Measurements from ENCODE around the gene MAGI3.
"Not testable (repeated sequence)": the region's sequence is repeated elsewhere in the genome, so short reads cannot be mapped to it uniquely, and the experiment has no call there.

MAGI3 gene

DNA sequence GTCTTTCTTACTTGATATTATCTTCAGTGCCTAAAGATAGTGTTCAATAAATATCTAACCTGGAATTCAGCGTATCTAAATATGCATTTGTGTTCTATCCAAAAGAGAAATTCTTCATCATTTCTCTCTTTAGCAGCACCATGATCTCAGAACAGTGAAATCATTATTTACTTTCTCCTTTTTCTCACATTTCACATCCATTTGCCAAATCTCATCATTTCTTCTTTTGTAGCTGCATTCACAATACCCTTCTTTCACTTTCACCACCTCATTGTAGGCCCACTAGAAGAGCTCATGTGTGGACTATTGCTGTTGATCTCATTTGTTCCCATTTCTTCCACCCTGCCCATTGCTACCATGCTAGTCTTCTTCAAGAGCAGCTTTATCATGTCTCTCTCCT lies 191.0 kb downstream of the MAGI3 start:
- no peak for DNase-seq (ENCODE audit: low read depth)

DNA sequence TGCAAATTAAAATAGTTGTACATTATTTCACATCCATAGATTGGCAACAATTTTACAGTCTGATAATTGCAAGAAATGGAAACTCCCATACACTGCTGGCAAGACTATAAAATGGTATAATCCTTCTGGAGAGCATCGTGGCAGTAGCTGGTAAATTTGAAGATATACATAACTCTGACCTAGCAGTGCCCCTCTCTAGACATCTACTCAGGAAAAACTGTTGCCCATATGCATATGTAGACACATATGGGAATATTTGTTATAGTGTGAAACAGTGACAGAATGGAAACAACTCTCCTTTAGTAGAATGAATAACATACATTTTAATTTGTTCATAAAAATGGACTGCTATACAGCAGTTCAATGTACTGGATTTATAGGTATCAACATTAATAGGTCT lies 191.8 kb downstream of the MAGI3 start:
- no peak for DNase-seq (ENCODE audit: low read depth)

DNA sequence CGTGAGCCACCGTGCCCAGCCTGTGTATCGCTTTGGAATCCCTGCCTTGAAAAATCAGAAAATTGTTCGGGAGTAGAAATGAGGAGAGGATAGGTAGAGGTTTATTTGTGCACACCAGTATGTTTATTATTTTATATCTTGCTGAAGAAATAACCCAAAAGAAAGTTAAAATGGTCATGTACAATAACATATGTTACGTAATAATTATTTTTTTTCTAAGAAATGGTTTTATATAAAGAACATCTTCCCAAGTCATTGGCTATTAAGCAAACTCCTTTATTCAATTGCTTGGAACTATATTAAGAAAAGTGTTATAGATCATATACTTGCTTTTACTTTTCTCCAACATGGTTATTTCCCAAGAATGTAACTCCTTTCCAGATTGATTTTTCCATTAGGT lies 197.2 kb downstream of the MAGI3 start:
- no peak for DNase-seq (ENCODE audit: low read depth)

DNA sequence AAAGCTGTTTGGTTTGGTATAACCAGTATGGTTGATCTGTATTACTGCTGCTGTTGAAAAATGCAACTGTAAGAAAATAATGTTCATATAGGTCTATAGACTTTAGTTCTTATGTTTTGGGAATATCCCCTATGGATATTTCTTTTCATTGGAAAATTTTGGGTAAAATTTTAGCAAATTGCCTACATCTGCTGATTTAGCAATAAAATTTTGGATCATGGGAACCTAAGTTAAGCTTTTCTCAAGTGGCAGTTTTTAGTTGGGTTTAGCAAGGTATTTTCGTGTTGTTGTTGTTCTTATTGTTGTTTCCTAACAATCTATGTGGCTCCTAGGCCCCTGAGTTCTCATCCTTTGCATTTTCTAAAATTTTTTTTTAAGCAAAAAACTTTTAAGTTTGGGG lies 201.9 kb downstream of the MAGI3 start:
- DNase-seq (ENCODE audit: low read depth), result no peak

DNA sequence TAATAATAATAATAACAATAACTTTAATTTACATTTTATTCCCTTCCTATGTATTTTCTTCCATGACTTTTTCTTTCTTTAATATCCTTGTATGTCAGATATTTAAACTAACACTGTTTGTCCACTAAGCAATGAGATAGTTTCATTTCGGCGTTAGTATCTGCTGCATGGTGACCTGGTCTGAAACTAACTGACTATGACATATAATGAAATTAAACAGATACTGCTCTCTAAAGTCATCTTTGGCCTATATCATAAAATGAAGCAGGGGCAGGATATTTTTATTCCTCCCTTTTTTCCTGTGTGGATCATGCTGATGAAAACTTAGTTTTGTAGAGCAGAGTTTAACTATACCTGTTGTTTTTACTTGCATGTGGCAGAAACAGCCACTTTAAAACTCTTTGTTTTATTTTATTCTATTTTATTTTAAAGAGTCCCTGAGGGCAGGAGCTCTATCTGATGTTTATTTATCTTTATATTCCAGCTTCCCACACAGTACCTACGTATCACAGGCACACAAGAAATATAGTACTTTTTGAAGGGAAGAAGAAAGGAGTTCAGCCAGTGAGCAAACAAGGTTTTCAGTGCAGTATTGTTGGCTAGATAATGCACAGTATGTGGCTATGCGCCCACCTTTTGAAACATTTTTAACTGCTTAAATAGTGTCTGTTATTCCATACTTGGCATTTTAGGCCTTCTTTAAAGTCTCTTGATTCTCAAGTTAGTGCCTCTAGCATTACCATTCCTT lies 203.4 kb downstream of the MAGI3 start:
- DNase-seq (ENCODE audit: low read depth), result no peak

DNA sequence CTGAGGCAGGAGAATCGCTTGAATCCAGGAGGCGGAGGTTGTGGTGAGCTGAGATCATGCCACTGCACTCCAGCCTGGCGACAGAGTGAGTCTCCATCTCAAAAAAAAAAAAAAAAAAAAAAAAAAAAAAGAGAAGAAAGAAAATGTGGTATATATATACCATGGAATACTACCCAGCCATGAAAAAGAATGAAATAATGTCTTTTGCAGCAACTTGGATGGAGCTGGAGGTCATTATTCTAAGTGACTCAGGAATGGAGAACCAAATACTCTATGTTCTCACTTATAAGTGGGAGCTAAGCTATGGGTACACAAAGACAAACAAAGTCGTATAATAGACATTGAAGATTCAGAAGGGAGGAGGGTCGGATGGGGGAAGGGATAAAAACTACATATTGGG lies 214.2 kb downstream of the MAGI3 start:
- DNase-seq (ENCODE audit: low read depth), result not testable (repeated sequence)

DNA sequence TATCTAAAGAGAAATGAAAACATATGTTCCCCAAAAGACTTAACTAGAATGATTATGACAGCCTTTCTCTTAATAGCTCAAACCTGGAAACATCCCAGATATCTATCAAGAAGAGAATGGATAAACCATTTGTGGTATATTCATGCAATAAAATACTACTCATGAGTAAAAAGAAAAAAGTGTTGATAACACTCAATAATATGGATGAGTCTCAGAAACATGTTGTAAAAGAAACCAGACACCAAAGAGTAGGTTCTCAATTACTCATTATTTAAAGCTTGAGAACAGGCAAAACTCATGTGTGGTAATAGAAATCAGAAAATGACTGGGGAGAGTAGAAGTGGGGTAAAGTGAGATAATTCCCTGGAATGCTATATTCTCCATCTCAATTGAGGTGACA lies 214.8 kb downstream of the MAGI3 start:
- DNase-seq (ENCODE audit: low read depth), result no peak

DNA sequence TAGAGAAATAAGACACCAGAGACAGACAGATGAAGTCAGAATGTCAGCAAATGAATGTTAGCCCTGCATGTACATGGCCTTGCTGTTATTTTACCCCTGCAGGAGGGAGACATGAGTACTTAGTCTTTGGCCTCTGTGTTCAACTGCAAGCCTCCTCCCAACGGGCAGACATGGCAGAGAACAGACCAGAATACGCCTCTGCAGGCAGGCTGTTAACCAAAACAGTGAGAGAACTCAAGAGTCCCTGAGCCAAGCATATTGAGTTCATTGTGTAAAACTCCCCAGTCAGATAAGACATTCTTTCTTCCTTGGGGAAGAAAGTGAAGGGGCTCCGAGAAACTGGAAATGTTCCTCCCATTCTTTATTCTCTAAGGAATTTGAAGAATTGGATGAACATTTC lies 218.1 kb downstream of the MAGI3 start:
- DNase-seq (ENCODE audit: low read depth), result no peak

DNA sequence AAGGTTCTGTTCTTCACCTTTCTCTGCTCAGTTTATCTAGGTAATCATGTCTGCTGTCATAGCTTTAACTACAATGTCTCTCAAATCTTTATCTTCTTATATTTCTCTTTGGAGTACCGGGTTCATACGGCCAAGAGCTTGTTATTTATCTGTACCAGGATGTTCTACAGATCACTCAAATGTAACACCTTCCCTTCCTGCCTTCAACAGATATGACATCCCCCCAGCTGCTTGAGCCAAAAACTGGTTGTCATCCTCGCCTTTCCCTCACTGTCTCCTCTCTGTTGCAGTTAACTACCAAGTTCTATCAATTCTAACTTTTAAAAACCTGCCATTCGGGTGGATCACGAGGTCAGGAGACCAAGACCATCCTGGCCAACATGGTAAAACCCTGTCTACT lies 220.1 kb downstream of the MAGI3 start:
- no peak for DNase-seq (ENCODE audit: low read depth)

DNA sequence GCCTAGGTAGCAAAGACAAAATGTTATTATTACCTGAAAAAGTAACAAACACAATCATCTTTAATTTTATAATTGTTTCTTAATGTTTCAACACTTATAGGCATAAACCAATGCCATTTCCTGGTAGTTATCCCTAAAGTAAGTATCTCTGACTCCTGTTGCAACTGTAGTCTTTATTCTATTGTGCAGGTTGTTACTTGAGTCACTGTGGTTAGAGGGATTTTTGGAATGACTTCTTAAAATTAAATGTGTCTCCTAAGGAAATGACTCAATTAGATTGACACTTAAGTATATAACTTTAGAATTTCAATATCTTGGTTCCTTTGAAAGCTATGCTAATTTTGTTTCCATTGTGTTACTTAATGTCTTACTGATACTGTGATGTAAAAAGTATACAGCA lies 225.1 kb downstream of the MAGI3 start:
- no peak for DNase-seq (ENCODE audit: low read depth)

DNA sequence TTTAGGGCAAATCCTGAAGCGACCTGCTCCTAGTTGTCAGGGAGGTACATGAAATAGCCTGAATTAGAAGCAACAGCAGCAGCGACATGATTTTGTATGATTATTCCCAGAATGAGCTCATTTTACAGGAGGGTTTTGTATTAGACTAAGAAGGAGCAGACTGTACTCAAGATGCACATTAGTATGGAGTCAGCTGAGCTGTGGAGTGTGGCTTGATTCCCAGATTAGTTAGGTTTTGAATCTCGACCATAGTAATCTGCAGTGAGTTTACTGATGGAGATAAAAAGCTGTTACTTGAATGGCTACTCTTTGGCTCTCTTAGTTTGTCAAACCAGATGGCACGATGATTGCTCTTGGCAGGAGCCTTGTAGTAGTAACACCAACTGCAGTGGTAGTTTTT lies 225.8 kb downstream of the MAGI3 start:
- no peak for DNase-seq (ENCODE audit: low read depth)

DNA sequence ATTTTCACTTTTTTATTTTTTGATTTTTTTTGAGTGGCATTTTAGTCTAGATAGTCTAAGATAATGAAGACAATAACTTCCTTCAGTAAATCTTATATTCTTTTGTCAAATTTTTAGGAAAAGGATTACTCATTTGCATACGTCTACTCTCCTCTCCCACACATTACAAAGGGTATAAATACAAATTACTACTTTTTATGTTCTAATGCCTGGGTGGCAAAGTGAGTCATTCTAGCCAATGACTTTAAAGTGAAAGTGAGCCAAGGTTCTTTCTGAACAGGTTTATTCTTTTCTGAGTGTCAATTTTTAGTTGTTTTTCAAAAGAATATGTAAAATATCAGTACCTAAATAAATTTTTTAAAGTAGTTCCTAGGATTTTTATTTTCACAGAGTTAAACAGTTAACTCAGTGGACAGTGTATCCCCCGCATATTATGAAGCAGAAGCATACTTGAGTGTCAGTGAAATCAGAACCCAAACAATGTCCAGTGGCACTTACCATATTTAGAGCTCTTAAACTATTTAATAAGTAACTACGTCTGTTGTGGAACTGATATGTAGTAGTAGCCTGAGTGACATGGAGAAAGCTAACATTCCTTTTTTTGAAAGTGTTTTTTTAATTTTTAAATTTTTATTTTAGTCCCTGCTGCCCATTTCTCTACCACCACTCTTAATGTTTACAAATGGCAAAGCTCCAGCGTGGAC lies 227.3 kb downstream of the MAGI3 start:
- DNase-seq (ENCODE audit: low read depth), result no peak

DNA sequence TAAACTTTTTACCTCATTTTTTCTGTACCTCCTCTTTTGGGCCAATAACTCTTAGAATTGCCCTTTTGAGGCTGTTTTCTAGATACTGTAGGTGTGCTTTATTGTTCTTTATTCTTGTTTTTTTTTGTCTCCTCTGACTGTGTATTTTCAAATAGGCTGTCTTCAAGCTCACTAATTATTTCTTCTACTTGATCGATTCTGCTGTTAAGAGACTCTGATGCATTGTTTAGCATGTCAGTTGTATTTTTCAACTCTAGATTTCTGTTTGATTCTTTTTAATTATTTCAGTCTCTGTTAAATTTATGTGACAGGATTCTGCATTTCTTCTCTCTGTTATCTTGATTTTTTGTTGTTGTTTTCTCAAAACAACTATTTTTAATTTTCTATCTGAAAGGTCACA lies 238.7 kb downstream of the MAGI3 start:
- DNase-seq (ENCODE audit: low read depth), result no peak

DNA sequence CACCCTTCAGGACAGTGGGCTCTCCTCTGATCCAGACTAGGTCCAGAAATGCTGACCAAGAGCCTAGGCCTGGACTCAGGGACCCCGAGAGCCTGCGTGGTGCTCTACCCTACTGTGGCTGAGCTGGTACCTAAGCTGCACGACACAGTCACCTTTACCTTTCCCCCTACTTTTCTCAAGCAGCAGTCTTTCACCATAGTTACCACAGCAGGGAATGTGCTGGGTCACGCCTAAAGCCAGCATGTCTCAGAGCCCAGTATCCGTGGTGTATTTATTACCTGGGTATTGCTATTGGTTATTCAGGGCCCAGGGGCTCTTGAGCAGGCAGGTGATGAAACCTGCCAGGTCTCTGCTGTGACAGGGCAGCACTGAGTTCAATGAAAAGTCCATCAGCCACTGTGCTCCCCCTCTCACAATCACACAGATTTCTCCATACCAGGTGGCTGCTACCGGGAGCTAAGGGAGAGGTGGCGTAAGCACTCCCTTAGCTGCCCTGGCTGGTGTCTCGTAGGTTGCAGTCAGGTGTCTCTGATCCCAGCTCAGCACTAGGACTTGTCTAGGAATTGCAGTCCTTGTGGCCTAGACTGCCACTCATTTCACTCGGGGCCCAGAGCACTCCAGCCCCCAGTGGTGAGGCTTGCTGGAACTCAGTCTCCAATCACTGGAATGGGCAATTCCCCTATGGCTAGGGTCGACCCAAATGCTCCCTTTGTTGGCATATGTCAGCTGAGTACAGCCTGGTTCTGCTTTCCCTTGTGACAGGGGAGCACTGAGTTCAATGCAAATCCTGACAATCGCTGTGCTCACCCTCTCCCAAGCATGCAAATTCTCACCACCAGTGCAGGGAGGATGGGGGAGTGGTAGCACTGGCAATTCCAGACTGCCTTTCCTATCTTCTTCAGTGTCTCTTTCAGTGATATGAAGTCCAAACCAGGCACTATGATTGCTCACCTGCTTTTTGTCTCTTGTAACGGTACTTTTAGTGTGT lies 240.3 kb downstream of the MAGI3 start:
- DNase-seq (ENCODE audit: low read depth), result no peak

DNA sequence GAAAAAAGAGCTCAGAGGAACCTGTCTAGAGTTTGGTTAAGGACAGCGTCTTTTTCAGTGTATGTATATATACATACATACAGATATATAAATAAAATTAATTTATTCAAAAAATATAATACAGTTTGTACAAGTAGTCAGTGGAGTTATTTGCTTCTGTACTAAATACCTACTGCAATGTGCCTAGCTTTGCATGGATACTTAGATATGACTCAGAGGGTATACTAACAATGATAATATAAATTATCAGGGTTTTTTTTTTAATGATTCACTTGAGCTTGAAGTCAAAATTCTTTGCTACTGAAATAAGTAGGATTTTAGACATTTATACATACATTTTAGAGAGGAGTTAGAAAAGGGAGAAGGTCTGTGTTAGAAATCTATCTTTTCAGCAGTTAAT lies 251.1 kb downstream of the MAGI3 start:
- DNase-seq (ENCODE audit: low read depth), result no peak

DNA sequence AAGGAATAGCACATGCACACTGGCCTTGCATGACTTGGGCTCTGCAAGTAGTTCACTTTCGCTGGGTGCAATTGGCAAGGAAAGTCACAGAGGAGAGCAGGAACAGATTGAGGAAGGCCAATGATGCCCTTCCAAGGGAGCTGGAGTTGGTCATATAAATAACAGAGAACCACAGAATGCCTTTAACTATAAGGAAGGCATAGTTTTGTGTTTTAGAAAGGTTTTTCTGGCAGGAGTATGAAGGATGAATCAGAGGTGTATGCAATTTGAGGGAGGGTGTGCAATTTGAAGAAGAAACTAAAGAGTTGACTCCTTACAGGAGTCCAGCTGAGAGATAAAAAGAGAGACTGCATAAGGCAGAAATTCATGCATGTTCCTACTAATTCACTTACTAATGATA lies 256.8 kb downstream of the MAGI3 start:
- no peak for DNase-seq (ENCODE audit: low read depth)

DNA sequence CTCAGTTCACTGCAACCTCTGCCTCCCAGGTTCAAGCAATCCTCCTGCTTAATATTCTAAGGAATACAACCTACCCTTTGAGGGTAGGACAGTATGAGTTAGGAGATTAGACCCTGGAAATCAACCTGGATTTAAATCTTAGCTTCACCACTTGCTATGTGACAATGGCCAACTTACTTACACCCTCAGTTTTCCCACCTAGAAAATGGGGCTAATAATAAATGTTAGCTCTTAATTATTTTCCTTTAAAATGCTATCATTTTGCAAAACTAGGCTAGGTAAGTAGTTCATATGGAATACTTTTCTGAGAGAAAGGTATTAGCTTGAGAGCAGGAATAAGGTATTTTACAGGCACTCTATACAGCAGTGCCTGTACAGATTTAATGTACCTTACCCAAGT lies 258.2 kb downstream of the MAGI3 start:
- no peak for DNase-seq (ENCODE audit: low read depth)

DNA sequence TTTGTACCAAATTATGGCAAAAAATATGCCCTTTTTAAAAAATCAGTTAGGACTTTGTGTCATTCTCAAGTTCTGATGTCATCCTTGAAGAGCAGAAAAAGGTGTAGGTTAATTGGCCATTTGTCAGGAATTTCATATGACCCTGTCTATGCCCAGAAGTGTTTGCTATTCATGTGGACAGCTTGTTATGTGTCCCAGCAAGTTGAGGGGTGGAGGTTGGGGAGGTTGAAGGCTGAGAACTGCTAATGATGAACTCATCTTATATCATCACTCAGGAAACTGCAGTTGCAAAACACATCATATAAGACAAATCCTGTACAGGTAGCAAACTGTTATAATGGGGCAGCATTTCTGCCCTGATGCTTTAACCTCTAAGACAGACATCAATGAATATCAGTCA lies 262.5 kb downstream of the MAGI3 start:
- no peak for DNase-seq (ENCODE audit: low read depth)

DNA sequence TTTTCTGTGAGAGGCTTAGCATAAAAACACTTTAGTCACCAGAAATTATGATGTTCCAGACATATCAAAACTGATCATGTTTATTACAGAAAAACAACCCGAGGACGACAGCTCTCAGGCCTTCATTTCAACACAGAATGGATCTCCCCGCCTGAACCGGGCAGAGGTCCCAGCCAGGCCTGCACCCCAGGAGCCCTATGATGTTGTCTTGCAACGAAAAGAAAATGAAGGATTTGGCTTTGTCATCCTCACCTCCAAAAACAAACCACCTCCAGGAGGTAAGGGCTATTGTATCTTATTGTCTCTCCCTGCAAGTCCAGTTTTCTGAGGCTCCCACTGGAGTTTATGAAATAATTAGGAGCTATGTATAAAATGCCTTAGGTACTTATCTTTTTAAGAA lies 263.4 kb downstream of the MAGI3 start:
- no peak for DNase-seq (ENCODE audit: low read depth)

DNA sequence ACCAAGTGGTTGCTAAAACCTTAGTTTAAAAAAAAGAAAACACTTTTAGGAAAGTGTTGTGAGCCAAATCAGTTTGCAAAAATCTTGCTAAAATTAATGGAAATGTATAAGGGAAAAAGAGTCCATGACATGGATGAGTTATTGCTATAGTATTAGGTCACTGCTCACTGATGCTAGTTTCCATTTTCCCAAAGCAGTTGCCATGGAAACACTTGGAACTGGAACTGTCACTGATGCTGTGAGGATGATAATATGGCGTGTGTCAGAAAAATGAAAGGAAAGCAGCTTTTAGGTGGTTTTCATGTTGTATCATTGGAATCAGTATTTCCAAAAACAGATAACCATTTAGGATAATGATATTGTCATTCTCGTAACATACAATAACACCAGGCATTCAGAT lies 264.6 kb downstream of the MAGI3 start:
- DNase-seq (ENCODE audit: low read depth), result no peak

DNA sequence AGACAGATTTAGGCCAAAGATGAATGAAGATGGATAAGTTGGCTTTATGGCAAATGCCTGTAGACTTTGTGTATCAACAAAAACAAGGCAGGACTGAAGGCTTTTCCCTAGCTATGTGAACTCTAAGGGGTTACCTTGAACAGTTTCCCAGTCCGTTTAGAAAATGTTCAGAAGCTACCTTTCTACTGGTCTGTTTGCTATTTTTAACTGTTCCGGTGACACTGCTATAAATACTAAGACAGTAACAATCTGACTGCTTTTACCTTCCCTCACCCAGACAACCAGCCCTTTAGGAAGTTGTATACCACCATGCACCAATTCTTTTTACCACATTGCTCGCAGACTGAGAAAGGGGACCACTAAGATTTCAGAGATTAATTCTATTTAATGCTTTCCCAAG lies 266.8 kb downstream of the MAGI3 start:
- DNase-seq (ENCODE audit: low read depth), result no peak

DNA sequence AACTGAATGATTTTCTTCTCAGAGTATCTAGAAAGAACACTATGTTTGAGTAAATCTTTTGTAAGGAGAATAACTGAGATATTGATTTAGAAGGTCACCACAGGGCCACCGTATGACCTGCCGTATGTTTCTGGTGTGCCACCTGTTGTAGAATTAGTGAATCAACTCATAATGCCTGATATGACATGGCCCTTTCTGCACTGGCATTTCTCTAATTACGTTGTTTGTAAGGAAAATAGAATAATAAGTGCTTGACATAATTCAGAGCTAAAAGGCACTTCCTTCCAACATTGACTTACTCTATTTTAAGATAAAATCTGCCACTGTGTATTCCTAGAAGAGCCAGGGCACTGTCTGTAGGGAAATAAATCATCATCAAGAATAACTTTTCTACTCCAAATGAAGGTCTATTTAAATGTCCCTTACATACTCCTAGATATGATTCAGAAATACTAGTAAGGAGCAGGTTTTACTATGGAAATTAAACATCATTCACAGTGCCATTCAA lies 267.3 kb downstream of the MAGI3 start:
- no peak for DNase-seq (ENCODE audit: low read depth)

DNA sequence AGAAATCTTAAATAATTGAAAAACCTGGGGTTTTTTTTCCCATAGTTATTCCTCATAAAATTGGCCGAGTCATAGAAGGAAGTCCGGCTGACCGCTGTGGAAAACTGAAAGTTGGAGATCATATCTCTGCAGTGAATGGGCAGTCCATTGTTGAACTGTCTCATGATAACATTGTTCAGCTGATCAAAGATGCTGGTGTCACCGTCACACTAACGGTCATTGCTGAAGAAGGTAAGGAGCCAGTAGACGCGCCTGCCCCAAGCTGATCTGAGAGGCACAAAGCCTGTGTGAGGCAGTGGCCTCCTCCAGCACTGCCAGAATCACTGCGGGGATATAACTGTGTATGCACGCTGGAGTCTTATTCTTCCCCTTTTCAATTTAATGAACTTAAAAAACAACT lies 268.7 kb downstream of the MAGI3 start:
- no peak for DNase-seq (ENCODE audit: low read depth)
